Stimulated activated CD8-positive, alpha-beta memory T cell treated with anti-CD3 and anti-CD28 coated beads, Interleukin-7, amount 100 ng/mL, for 1 hour (primary cell): ENCODE data around the gene INPP4B.
"Not testable (repeated sequence)": the region's sequence is repeated elsewhere in the genome, so short reads cannot be mapped to it uniquely, and the experiment has no call there.

Experiments
- DNase-seq, 2 donors: peaks; one replicate each; pipeline ENCODE4 v3.0.0-alpha.2; 2020; ENCODE audit warnings: low read depth in 2 of 2

INPP4B gene

GRCh38 chr4:142544594-142544993, 301.5 kb downstream of the INPP4B start:
- DNase-seq, result no peak

- no peak for DNase-seq
Measured at GRCh38 chr4:142544039-142544438, 302.1 kb downstream of the INPP4B start.

- no peak for DNase-seq
Measured at GRCh38 chr4:142540483-142540804, 305.7 kb downstream of the INPP4B start.

- no peak for DNase-seq
Measured at GRCh38 chr4:142539796-142540482, 306.2 kb downstream of the INPP4B start.

DNA sequence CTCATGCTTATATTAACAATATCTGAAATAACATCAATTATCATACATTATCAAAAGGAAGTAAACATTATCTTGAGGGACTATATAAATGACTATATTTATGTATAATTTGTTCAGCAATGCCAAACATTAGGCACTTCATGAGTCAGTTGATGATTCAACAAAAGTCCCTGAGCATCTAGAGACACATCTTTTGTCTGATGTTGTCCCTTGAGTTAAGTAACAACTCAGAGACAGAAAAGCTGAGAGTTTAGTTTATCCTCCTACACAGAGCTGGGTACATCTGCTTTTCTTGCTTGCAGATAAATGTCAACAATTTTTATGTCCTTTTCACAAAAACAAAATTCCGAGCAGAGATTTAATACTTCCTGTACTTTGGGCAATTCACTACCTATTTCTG, 311.1 kb downstream of the INPP4B start:
- DNase-seq, result no peak

DNA sequence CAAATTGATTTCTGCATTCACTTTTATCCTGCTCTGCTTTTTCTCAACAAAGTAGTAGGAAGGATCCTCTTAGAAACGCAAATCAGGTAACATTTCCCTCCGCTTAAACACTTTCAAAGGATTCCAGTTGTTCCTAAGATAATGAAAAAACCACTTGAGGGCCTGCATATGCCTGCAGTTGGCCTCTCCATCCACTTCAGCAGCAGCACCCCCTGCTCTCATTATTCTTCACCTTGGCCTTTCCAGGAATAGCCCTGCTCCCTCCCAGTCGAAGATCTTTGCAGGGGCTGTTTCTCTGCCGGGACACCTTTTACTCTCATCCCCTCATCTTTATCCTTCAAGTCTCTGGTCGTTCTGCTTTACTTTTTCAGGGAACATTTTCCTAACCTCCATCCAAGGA, 314.0 kb downstream of the INPP4B start:
- DNase-seq, result no peak

DNA sequence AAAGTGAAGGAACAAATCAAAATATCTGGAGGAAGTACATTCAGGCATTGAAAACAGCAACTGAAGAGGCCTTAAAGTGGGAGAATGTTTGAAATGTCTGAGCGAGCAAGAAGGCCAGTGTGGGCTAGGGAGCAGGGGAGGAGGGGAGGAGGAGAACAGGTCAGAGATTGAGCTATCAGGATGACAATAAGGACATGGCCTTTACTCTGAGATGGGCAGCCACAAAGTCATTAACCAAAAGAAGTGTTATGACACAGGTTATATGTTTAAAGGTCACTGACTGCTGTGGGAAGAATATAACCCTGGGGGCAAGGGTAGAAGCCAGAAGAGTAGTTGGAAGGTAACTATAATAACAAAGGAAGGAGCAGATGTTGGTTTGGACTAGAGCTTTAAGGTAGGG, 315.4 kb downstream of the INPP4B start:
- no peak for DNase-seq

DNA sequence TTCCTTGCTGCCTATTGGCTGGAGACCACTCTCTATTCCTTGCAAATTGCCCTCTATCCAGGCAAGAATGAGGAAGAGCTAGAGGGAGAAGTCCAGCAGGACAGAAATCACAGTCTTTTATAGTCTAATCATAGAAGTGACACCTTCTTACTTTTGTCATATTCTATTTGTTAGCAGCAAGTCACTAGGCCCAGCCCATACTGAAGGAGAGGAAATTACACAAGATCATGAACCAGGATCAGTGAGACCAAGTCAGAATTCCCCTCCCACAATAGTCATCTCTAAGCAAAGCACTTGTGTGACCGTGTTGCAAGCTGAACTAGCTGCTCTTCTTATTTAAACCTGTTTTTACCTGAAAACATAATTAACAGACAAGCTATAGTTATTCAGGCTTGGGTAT, 317.7 kb downstream of the INPP4B start:
- no peak for DNase-seq

GRCh38 chr4:142523111-142523510, 323.0 kb downstream of the INPP4B start:
- no peak for DNase-seq

- DNase-seq, result no peak
Measured at GRCh38 chr4:142519342-142519741, 326.8 kb downstream of the INPP4B start.

GRCh38 chr4:142516686-142517526, 329.2 kb downstream of the INPP4B start:
- no peak for DNase-seq

DNA sequence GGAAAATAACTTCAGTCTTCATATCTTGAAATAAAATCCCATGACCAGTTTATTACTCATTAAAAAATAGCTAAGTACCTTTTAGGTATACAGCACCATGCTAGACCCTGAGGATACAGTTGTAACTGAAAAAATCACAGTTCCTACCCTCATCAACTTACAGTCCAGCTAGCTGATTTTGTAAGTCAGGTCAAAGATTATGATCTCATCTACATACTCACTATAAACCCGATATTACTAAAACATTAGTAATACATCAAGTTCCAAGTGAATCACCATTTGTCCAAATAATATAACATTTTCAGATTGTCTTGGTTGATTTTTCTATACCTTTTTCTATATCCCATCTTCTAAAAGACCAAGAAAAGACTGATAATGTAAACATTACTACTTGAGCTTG, 333.9 kb downstream of the INPP4B start:
- no peak for DNase-seq

DNA sequence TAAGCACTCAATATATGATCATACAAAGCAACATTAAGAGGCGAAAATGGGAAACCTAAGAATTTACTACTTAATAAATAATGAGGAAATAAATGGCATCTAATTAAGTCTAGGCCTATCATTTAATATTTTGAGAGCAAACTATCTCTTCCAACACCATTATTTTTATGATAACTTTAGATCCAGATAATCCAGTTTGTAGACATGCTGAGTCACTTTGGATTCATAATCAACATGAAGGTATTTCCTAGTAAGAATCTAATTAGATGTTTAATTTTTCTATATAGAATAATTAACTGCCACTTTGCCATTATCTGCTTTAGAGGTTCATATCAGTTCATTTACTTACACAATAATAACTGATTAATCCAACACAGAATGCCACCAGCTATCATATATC, 336.2 kb downstream of the INPP4B start:
- DNase-seq, result no peak

GRCh38 chr4:142509381-142509780, 336.7 kb downstream of the INPP4B start:
- not testable (repeated sequence) for DNase-seq

GRCh38 chr4:142500966-142501365, 345.1 kb downstream of the INPP4B start:
- no peak for DNase-seq

DNA sequence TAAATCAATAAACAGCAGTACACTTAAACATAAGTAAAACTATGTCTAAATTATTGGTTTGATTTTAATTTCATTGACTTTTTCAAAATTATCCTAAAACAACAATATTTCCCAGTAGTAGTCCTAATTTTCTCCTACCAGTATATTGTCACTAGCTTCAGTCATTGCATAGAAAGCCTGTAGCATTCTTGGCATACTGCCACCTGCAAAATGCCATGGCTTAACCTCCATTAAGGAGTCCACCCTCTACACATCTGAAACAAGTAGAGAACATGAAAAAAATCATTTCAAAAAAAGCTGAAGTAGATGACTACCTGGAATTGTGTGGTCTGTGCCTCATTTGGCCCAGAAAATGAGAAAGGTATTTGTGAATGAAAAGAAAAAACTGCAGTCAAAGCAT, 348.5 kb downstream of the INPP4B start:
- DNase-seq, result no peak

GRCh38 chr4:142493255-142494110, 352.6 kb downstream of the INPP4B start:
- DNase-seq, result no peak

DNA sequence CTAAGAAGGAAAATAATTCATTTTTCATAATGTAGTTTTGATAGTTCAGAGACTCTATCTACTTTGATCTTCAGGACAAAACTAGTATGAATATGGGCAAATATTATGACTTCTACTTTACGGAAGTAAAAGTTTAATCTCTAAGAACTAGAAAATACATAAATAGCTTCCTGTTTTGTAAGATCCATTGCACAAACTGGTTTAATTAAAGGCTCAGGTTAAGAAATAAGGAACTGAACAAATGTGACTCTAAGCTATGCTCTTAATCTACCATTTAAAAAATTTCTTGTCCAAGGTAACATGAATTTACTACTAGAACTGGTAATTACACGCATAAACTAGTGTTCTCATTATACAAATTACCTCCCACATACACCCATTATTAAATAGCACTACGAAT, 360.6 kb downstream of the INPP4B start:
- DNase-seq, result no peak

GRCh38 chr4:142480244-142480643, 365.9 kb downstream of the INPP4B start:
- no peak for DNase-seq

GRCh38 chr4:142475663-142476062, 370.4 kb downstream of the INPP4B start:
- DNase-seq, result no peak

- DNase-seq, result no peak
Measured at GRCh38 chr4:142474398-142475087, 371.6 kb downstream of the INPP4B start.

DNA sequence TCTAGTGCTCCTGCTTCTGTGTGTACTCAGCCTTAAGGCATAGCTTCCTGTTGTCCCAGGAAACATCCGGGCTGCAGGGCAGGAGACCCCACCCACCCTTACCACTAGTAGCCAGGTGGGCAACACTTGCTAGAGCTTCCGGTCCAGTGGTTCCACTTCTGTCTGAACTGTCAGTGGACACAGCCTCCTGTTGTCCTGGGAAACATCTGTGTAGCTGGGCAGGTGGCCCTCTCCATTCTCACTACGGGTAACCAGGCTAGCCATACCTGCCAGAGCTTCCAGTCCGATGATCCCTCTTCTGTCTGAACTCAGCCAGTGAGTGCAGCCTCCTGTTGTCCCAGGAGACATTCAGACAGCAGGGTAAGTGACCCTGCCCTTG, 372.2 kb downstream of the INPP4B start:
- no peak for DNase-seq
